DND-41 (cell line): ENCODE results near the gene HOXC10.

Experiments used
- ATAC-seq: fragments of 200-7000 bp; cut with Tn5 transposase; 3 replicates; pipeline ENCODE4 v1.9.1; 2021; ENCODE audit warnings: low read depth; ENCODE audit not compliant: insufficient read depth
- DNase-seq: peaks from one replicate; pipeline ENCODE4 v3.0.0-alpha.2; 2020
- H2AFZ ChIP-seq: 2 replicates; pipeline ENCODE4 v1.6.0; 2012; ENCODE audit warnings: low read depth, low read length
- H3K27ac ChIP-seq: 2 replicates; pipeline ENCODE4 v1.5.1; 2012; ENCODE audit warnings: low read length, inconsistent platforms
- H3K27me3 ChIP-seq: fragments of 200-600 bp; sonication (generic); 2 replicates; pipeline ENCODE4 v1.6.0; 2012; ENCODE audit warnings: low read length, mild to moderate bottlenecking, inconsistent platforms; ENCODE audit not compliant: insufficient read depth, poor library complexity
- H3K36me3 ChIP-seq: 2 replicates; pipeline ENCODE4 v1.5.1; 2012; ENCODE audit warnings: low read length, inconsistent platforms; ENCODE audit not compliant: insufficient read depth
- H3K4me1 ChIP-seq: 2 replicates; pipeline ENCODE4 v1.5.1; 2012; ENCODE audit warnings: mild to moderate bottlenecking, low read length; ENCODE audit not compliant: insufficient read depth
- H3K4me2 ChIP-seq: 2 replicates; pipeline ENCODE4 v1.6.0; 2012; ENCODE audit warnings: mild to moderate bottlenecking, moderate library complexity, low read length, inconsistent platforms; ENCODE audit not compliant: insufficient read depth
- H3K4me3 ChIP-seq, 2 experiments: fragments of 200-600 bp in 1 of 2; shearing (Covaris generic) in 1 of 2; 2 replicates each; pipeline ENCODE4 v1.5.1; 2012 to 2016; ENCODE audit warnings: inconsistent platforms in 2 of 2, low read length in 2 of 2, mild to moderate bottlenecking in 2 of 2, low read depth in 1 of 2, moderate library complexity in 1 of 2
- H3K79me2 ChIP-seq: 2 replicates; pipeline ENCODE4 v1.6.0; 2012; ENCODE audit warnings: low read length, inconsistent platforms; ENCODE audit not compliant: insufficient read depth
- H3K9ac ChIP-seq: 2 replicates; pipeline ENCODE4 v1.6.0; 2012; ENCODE audit warnings: low read depth, mild to moderate bottlenecking, inconsistent platforms, low read length, moderate library complexity
- H3K9me3 ChIP-seq: 2 replicates; pipeline ENCODE4 v1.5.1; 2012; ENCODE audit warnings: low read length, moderate library complexity, mild to moderate bottlenecking, inconsistent platforms; ENCODE audit not compliant: insufficient read depth, severe bottlenecking
- H4K20me1 ChIP-seq: 2 replicates; pipeline ENCODE4 v1.6.0; 2012; ENCODE audit warnings: low read length; ENCODE audit not compliant: insufficient read depth
- CTCF ChIP-seq: IDR thresholded peaks from 2 replicates; pipeline ENCODE4 v1.5.1; 2012; ENCODE audit warnings: borderline replicate concordance, low read length, moderate library complexity, mild to moderate bottlenecking; ENCODE audit not compliant: poor library complexity, severe bottlenecking; ENCODE audit errors: extremely low read depth
- EZH2 ChIP-seq: IDR thresholded peaks from 3 replicates; pipeline ENCODE4 v1.6.1; 2012; ENCODE audit warnings: borderline replicate concordance, low read depth, mild to moderate bottlenecking, moderate library complexity, low read length, inconsistent platforms; ENCODE audit not compliant: severe bottlenecking

The HOXC10 gene

DNA sequence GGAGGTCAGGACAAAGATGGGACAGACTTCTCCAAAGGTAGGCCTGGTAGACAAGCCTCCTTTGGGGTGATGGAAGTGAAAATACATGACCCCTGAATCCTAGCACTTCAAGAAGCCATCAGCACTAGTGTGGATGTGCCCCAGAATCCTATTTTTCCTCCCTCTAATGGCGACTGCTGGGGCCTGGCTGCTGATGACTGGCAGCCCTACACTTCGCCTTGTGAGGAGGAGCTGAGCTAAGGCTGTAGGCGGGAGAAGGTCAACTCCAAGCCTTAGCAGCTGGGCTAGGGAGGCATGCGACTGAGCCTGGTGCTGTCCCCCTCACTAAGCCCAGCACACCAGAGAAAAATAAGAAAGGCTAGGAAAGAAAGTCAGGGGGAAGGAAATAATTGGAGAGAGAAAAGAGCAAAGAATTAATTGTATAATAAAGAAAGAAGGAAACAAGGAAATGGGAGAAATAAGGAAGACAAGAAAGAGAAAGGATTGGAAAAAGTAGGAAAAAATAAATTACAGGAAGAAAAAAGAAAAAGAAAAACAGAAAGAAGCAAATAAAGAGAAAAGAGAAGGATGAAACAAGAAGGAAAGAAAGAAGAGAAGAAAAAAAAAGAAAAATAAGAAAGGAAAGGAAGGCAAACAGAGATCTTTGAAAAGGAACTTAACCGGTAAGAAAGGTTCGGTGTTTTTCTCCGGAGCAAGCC lies 4.7 kb upstream of the HOXC10 start:
- no peak overlapping the region for H2AFZ ChIP-seq
- no peak overlapping the region for H3K4me3 ChIP-seq
- TF ChIP-seq EZH2, result no peak
- no peak for TF ChIP-seq CTCF
- ATAC-seq, result no peak
- DNase-seq, result no peak
- H3K27me3 ChIP-seq, result peaks cover 66% of the 10 kb centered on the region
- no peak overlapping the region for H3K9ac ChIP-seq
- H3K27ac ChIP-seq, result no peak overlapping the region
- H3K36me3 ChIP-seq, result no peaks in the 10 kb centered on the region
- H3K9me3 ChIP-seq, result no peaks in the 10 kb centered on the region
- no peaks in the 10 kb centered on the region for H4K20me1 ChIP-seq
- H3K4me2 ChIP-seq, result no peak overlapping the region
- H3K4me1 ChIP-seq, result peaks cover 5% of the 10 kb centered on the region
- no peaks in the 10 kb centered on the region for H3K79me2 ChIP-seq

DNA sequence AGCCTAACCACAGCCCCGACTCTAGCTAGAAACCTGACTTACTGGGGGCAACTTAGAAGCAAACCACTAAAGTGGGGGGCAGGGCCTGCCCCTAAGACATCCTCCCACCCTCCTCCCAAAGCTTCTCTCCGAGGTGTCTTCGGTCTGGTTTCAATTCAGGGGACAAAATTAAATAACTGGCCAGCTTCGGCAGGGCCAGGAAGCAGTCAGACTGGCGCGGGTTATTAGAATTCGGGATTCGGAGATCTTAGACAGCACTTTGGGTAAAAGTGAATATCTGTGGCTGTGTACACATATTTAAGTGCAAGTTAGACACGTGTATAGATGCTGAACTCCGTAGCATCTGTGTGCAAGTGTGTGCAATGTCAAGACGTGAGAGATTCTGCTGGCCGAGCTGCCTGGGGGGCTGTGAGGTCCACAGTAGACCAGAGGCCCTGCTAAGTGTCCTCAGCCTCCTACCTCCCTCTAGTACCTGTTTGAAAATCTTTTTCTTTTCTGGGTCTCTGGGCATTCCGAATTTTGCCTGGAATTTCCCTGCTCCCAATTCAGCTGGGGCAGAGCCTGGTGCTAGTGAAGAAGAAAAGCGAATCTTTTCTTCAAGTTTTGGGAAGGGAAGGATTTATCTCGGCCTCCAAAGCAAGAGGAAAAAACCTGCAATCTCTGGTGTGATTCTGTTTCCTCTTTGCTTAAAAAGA lies 4.0 kb upstream of the HOXC10 start:
- DNase-seq, result peak; percentile 38
- Histone ChIP-seq H3K4me3 (no peak overlapping the region), H3K4me2 (no peak overlapping the region), H3K9me3 (no peaks in the 10 kb centered on the region), H3K36me3 (no peaks in the 10 kb centered on the region), H3K9ac (no peak overlapping the region), H4K20me1 (no peaks in the 10 kb centered on the region), H3K27me3 (peaks cover 66% of the 10 kb centered on the region), H3K4me1 (peaks cover 5% of the 10 kb centered on the region), H3K79me2 (no peaks in the 10 kb centered on the region), H2AFZ (no peak overlapping the region), H3K27ac (no peak overlapping the region)
- TF ChIP-seq CTCF, result no peak
- no peak for TF ChIP-seq EZH2
- peak; percentile 71 for ATAC-seq

DNA sequence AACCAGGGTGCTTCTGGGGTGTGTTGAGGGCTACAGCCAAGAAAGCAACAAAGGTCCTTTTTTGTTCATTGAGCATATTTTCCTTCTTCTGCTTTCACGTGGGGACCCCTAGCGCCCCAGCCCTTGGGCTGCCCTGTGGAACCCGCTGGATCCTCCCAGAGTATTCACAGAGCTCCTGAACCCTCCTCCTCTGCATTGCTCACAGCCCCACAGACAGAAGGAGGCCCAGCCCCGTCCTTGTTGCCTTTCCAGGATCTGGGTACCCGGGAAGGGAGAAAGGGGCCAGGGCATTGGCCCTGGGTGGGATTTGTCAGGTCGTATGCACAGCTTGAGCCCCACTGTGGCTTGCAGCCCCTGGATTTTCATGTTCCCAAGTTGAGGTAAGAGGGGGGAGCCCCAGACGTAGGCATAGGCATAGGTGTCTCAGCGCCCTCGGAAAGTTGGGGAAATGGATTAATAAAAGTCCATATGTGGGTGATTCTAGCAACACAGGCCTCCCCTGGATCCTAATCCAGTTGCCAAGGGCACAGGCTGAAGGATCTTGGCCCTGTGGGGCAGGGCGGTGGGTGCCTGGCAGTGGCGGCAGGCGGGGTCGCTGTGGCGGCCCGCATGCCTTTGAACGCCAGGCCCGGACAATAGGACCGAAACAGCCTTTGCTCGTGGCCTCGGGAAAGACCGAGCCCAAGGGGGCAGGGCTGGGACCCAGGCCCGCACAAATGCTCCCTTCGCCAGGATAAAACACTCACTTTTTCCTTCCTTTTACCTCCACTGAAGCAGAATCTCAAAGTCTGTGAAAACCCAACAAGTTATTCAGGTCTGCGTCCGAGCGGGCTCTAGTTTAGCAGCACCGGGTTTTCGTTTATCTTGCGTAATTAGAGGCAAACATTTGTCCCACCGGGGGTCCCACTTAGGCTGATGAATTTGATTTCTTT lies 3.0 kb upstream of the HOXC10 start:
- Histone ChIP-seq H3K27me3 (peaks cover 74% of the 10 kb centered on the region), H3K9me3 (no peaks in the 10 kb centered on the region), H3K27ac (no peak overlapping the region), H2AFZ (no peak overlapping the region), H3K36me3 (no peaks in the 10 kb centered on the region), H3K9ac (no peak overlapping the region), H4K20me1 (no peaks in the 10 kb centered on the region), H3K79me2 (no peaks in the 10 kb centered on the region), H3K4me3 (no peak overlapping the region), H3K4me2 (no peak overlapping the region), H3K4me1 (peaks cover 5% of the 10 kb centered on the region)
- ATAC-seq (no peak), DNase-seq (no peak)
- no peak for TF ChIP-seq EZH2
- no peak for TF ChIP-seq CTCF
